Islet of Langerhans (tissue), 1 donor: Measurements from ENCODE around the gene LHPP.
"Not testable (repeated sequence)": the region's sequence is repeated elsewhere in the genome, so short reads cannot be mapped to it uniquely, and the experiment has no call there.

Experiments
- FAIRE-seq: peaks from one replicate; lab custom pipeline; 2011; peaks lifted over from hg19 to GRCh38; lab: Jason Lieb, UNC

LHPP gene

GRCh38 chr10:124461642-124462347 lies at the start of gene LHPP:
Gene LHPP, plus strand, starts transcription at chr10:124461823. Its CDS starts 40 bp downstream, at chr10:124461863.
- FAIRE-seq: no peak

DNA sequence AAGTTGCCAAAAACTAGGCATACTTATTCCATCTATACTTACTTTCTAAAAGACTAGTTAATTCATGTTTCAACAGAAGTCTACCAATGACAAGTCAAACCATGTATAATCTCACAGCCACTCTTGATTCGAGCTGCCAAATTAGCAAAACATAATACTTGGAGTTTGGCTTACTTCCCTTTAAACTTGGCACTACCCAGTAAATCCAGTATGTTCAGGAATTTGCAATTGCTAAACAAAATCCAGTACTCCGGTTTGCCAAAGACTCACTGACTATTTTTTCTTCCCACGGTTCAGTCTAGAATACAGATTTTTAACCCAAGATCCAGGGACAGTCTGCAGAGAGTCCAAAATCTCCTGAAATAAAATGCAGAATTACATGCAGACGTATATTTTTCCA lies 47.5 kb upstream of the LHPP start:
- no peak for FAIRE-seq

- FAIRE-seq: no peak
Observed at GRCh38 chr10:124415210-124415609, 46.4 kb upstream of the LHPP start.

DNA sequence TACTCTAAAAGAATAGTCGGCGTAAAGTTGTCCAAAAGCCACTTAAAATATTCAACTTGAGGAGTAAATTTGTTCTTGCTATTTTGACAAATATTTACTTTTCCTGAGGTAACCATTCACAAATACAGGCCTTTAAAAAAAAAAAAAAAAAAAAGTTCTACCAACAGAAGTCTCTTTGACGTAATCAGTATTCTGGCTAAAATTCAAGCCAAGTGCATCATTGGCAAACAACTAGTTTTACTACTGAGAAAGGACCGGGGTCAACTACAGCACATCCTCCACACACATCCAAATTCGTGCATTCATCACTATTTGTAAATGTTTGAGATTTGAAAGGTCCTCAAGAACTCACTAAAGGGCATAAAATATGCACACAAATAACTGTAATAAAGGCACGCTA lies 44.9 kb upstream of the LHPP start:
- no peak for FAIRE-seq

GRCh38 chr10:124417895-124418725 lies 43.5 kb upstream of the LHPP start:
- no peak for FAIRE-seq

GRCh38 chr10:124418726-124419501 lies 42.7 kb upstream of the LHPP start, which contains the start of gene OAT:
Gene OAT, minus strand, starts transcription at chr10:124418923. Its CDS starts 6,752 bp downstream, at chr10:124412171.
- FAIRE-seq: no peak

- FAIRE-seq: no peak
Observed at GRCh38 chr10:124419635-124420034, 42.0 kb upstream of the LHPP start.

DNA sequence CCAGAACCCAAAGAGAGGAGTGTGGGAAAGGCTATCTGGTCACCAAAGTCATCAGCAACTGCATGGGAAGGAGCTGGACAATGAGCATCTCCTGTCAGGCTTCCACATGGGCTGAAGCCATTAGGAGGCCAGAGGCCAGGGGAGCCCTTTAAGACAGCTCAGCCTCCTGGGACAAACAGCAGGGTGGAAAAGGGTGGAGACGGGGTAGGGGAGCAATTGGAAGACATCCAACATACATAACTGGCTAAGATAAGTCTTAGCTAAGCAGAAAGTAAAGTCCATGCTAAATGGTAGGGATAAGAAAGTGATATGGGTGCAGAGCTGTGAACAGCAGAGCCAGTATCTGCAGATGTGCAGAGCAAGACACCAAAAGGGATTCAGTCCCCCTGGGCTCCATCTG lies 41.4 kb upstream of the LHPP start:
- no peak for FAIRE-seq

DNA sequence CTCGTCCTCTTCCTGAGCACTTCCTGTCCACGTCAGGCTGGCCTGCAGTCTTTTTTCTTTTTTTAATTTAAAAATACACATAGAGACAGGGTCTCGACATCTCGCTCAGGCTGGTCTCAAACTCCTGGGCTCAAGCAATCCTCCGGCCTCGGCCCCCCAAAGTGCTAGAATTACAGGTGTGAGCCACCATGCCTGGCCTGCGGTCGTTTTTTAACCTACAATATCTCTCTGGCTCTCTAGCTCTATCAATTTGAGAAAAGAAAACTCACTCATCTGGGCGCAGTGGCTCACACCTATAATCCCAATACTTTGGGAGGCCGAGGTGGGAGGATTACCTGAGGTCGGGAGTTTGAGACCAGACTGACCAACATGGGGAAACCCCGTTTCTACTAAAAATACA lies 38.9 kb upstream of the LHPP start:
- FAIRE-seq: no peak

DNA sequence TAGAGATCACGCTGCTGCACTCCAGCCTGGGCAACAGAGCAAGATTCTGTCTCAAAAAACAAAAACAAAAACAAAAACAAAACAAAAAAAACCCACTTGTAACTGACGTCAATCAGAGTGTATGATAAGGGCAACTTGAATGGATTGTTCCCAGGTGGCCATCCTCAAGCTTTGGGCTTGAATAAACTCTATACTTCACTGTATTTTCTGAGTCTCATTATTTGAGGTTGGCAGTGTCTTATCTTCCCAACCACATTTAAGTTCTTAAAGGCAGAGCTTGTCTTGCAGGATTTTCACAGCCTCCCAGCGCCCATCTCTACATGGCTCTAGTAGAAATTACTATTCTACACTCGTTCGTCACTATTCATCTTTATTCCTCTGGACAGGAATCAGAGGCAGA lies 37.8 kb upstream of the LHPP start:
- FAIRE-seq: no peak

- no peak for FAIRE-seq
Observed at GRCh38 chr10:124425227-124425962, 36.2 kb upstream of the LHPP start.

GRCh38 chr10:124428207-124428777 lies 33.3 kb upstream of the LHPP start:
- no peak for FAIRE-seq

DNA sequence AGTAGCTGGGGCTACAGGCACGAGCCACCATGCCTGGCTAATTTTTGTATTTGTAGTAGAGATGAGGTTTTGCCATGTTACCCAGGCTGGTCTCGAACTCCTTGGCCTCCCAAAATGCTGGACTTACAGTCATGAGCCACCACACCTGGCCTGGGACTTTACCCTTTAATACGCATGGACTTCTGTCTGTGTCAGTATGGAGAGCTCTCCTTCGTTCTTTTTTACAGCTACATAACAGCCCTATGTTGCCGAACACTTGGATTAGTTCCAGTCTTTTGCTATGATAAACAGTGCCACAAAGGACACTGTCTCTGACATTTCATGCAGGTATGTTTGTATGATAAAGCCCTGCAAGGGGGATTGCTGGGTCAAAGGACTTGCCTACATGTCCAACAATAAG lies 32.0 kb upstream of the LHPP start:
- FAIRE-seq: no peak

GRCh38 chr10:124430077-124430476 lies 31.5 kb upstream of the LHPP start:
- FAIRE-seq: no peak

DNA sequence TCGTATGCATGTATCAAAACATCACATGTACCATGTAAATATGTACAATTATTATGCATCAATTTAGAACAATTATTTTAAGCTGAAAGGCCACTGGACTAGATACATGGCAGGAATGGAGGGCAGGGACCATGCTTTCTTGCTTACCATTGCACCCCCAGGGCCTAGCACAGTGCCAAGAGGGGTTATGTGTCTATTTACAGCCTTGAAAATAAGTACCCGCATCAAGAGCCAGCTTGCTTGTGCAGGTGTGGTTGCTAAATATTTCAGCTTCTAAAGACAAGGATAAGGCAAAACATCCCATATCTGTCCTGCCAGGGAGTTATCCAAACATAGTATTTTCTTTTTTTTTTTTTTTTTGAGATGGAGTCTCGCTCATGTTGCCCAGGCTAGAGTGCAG lies 28.2 kb upstream of the LHPP start:
- FAIRE-seq: no peak

GRCh38 chr10:124435683-124436082 lies 25.9 kb upstream of the LHPP start:
- not testable (repeated sequence) for FAIRE-seq

DNA sequence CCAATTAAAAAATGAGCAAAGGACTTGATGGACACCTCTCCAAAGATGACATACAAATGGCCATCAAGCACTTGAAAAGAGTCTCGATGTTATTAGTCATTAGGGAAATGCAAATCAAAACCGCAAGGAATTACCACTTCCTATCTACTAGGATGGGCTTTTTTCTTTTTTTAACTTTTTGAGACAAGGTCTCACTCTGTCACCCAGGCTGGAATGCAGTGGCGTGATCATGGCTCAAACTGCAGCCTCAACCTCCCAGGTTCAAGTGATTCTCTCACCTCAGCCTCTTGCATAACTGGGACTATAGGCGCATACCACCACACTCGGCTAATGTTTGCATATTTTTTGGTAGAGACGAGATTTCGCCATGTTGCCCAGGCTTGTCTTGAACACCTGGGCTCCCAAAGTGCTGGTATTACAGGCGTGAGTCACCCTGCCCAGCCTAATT lies 25.4 kb upstream of the LHPP start:
- FAIRE-seq: no peak

DNA sequence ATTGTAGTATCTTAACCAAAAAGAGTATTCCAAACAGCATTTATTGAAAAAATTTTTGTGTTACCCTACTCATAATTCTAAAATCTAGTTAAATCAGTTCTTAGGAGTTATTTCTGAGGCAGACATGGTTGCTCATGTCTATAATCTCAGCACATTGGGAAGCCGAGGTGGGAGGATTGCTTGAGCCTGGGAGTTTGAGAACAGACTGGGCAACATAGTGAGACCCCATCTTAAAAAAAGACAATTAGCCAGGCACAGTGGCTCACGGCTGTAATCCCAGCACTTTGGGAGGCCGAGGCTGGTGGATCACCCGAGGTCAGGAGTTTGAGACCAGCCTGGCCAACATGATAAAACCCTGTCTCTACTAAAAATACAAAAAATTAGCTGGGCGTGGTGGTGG lies 19.9 kb upstream of the LHPP start:
- not testable (repeated sequence) for FAIRE-seq

GRCh38 chr10:124446830-124447750 lies 14.5 kb upstream of the LHPP start:
- no peak for FAIRE-seq

DNA sequence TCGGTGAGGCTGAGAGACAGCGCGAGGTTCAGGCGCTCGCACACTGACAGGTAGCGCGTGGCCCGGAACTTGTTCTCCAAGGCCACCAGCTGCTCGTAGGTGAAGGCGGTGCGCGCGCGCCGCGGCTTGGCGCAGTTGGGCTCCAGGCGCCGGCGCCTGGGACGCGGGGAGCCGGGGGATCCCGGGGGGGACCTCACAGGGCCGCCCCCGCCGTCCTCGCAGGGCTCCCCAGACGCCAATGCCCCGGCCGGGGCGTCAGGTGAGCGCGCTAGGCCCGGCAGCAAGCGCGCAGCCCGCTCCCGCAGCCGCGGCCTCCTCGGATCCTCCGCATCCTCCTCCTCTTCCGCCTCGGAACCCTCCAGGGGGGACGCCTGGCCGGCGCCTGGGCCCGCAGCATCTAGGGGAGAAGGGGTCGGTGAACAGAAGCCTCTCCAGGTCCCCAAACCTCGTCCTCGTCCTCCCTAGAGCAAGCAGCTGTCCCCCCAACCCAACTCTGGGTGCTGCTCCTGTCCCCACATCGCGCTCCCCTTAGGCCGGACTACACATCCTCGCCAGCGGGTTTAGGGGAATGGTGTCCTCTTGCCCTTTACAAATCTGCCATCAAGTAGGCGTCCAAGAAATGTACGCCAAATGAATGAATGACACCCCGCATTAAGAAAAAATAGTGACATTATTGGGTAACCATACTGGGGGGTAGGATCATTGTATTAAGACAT lies 13.7 kb upstream of the LHPP start:
- FAIRE-seq: no peak
